HEK293T (cell line): Measurements from ENCODE around the gene FAM222A.

Source experiments
- ARNT ChIP-seq: fragments of 450-650 bp; IDR thresholded peaks from 2 replicates; pipeline ENCODE4 v1.6.1; 2017; ENCODE audit warnings: mild to moderate bottlenecking
- CTBP1 ChIP-seq: fragments of 450-650 bp; IDR thresholded peaks from 2 replicates; pipeline ENCODE4 v1.6.1; 2016; ENCODE audit warnings: borderline replicate concordance
- ELF4 ChIP-seq: fragments of 450-650 bp; IDR thresholded peaks from 2 replicates; pipeline ENCODE4 v1.6.1; 2017; ENCODE audit warnings: antibody characterized with exemption
- FOXA1 ChIP-seq: fragments of 450-650 bp; IDR thresholded peaks from 2 replicates; pipeline ENCODE4 v1.6.1; 2016; ENCODE audit warnings: mild to moderate bottlenecking
- FOXM1 ChIP-seq: fragments of 450-650 bp; IDR thresholded peaks from 2 replicates; pipeline ENCODE4 v1.6.1; 2017; ENCODE audit warnings: mild to moderate bottlenecking, borderline replicate concordance
- HDGF ChIP-seq: fragments of 450-650 bp; IDR thresholded peaks from 2 replicates; pipeline ENCODE4 v1.6.1; 2017; ENCODE audit warnings: antibody characterized with exemption, borderline replicate concordance
- NFRKB ChIP-seq: fragments of 450-650 bp; IDR thresholded peaks from 2 replicates; pipeline ENCODE4 v1.6.1; 2016; ENCODE audit warnings: mild to moderate bottlenecking, moderate library complexity
- SP1 ChIP-seq: fragments of 450-650 bp; IDR thresholded peaks from 2 replicates; pipeline ENCODE4 v1.6.1; 2017
- TARDBP ChIP-seq: fragments of 450-650 bp; IDR thresholded peaks from 2 replicates; pipeline ENCODE4 v1.6.1; 2016
- TF ChIP-seq, protein P1 (sequence below): fragments of 450-650 bp; IDR thresholded peaks from 2 replicates; pipeline ENCODE4 v1.6.1; 2016

DNA sequence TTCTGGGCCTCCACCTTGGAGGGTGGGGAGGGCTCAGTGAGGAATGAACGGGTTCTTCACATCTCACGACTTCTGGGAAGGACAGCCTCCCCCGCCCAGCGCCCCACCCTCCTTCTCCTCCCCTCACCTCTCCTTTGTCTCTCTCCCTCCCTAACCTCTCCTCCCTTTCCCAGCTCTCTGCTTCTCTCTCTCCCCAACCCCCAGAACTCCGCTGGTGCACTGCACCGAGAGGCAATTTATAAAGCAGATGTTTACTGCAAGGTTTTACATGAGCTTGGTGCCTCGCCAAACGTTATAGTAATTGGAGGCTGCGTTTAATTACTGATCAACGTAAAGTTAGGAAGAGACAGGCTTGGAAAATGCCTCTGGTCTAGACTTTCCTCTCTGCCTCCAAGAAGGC lies 42.9 kb upstream of the FAM222A start:
- TF ChIP-seq, protein P1, sequence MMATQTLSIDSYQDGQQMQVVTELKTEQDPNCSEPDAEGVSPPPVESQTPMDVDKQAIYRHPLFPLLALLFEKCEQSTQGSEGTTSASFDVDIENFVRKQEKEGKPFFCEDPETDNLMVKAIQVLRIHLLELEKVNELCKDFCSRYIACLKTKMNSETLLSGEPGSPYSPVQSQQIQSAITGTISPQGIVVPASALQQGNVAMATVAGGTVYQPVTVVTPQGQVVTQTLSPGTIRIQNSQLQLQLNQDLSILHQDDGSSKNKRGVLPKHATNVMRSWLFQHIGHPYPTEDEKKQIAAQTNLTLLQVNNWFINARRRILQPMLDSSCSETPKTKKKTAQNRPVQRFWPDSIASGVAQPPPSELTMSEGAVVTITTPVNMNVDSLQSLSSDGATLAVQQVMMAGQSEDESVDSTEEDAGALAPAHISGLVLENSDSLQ = no peak
- TF ChIP-seq HDGF (no peak), ARNT (no peak), FOXM1 (no peak), ELF4 (no peak), CTBP1 (no peak), FOXA1 (no peak), SP1 (no peak), NFRKB (no peak), TARDBP (no peak)
